ENCODE results near the gene NCOA3. TPM values are rescaled to one million over a fixed set of nuclear protein-coding genes. Genes with fewer than 3 reads are reported as not detected.

The NCOA3 gene
- total and polyA plus RNA-seq, 2 of the 8 experiments (the other 6 are each of a cell fraction or from before 2014, with no cell fraction given): 7.9 to 24.7 TPM

DNA sequence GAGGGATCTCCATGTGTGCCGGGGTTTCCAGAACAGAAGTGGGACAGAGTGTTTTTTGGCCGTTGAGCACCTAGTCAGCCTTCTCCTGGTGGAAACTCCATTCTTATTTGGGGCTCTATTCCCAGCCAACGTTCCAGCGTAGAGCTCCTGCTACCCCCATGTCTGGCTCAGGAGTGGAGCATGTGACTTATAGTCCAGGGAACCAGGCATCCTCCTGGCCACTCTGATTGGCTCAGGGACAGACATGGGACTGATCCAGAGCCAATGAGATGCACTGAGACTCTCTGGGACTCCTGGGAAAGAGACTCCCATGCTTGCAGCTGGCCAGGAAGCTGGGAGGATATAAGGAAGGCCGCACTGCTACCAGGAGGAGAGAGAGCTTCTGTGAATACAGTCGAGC is 196.5 kb downstream of the NCOA3 start:
- no peak overlapping the region for H3K4me3 ChIP-seq (ENCODE audit: extremely low read depth in 1 of 4, insufficient read depth in 2 of 4, low read depth in 3 of 4, low read length in 4 of 4)
- no peak overlapping the region for H2BK120ac ChIP-seq (replicated peaks; ENCODE audit: low read depth, low read length)
- H3K23ac ChIP-seq (ENCODE audit: insufficient read length): no peak overlapping the region
- H3K14ac ChIP-seq (ENCODE audit: insufficient read length): no peak overlapping the region
- no peaks in the 10 kb centered on the region for H4K20me1 ChIP-seq (replicated peaks in 1 of 2; ENCODE audit: control insufficient read depth in 1 of 2, insufficient read depth in 2 of 2, low read length in 2 of 2)
- H3K23me2 ChIP-seq (ENCODE audit: low read depth, low read length): no peaks in the 10 kb centered on the region
- H3K36me3 ChIP-seq (ENCODE audit: control insufficient read depth in 2 of 4, insufficient read depth in 4 of 4, low read length in 3 of 4): no peaks in the 10 kb centered on the region; a peak in 1 of 8 replicates
- H2AFZ ChIP-seq (ENCODE audit: low read length): no peak overlapping the region
- H3K27ac ChIP-seq (ENCODE audit: low read depth, low read length): no peak overlapping the region
- H4K91ac ChIP-seq (replicated peaks; ENCODE audit: insufficient read length, low read length): no peak overlapping the region
- H3K79me2 ChIP-seq (ENCODE audit: control insufficient read depth in 1 of 2, insufficient read depth in 2 of 2, low read length in 2 of 2): no peaks in the 10 kb centered on the region
- no peak overlapping the region for H3K9ac ChIP-seq (replicated peaks in 1 of 4; ENCODE audit: extremely low read depth in 1 of 4, low read depth in 3 of 4, low read length in 3 of 4)
- no peak overlapping the region for H2BK15ac ChIP-seq (ENCODE audit: low read length)
- DNase-seq (ENCODE audit: low read depth in 1 of 2, low spot score in 2 of 2) (no peak), FAIRE-seq (no peak)
- H3K27me3 ChIP-seq (replicated peaks in 1 of 4; ENCODE audit: control insufficient read depth in 3 of 4, extremely low read depth in 1 of 4, insufficient read depth in 3 of 4, low read length in 3 of 4): no peaks in the 10 kb centered on the region
- POLR2A ChIA-PET (ENCODE audit: partially characterized antibody): interaction anchor here (0.6 kb wide), 1 partner anchor 469 kb away, joined by 3 read pairs; no protein-coding TSS in a partner anchor
- H3K18ac ChIP-seq (ENCODE audit: extremely low read depth, low read length): no peak overlapping the region
- peaks cover 8 to 10% of the 10 kb centered on the region in 2 experiments; a peak in 2 of 4 replicates for H3K9me3 ChIP-seq (ENCODE audit: insufficient read depth in 2 of 2, low read depth in 1 of 2, low read length in 1 of 2)
- WGBS, 2 experiments (ENCODE audit: extremely low coverage in 1 of 2, insufficient coverage in 1 of 2, insufficient read length in 1 of 2, insufficient replicate concordance in 2 of 2, low coverage in 1 of 2, low lambda C conversion rate in 2 of 2, missing lambda C conversion rate in 1 of 2): 91% methylated on average over 6 of the region's 6 CpGs; no CpG with 5 or more reads in 1 of the 2 experiments
- no peaks in the 10 kb centered on the region for H3K4me1 ChIP-seq (replicated peaks in 1 of 4; ENCODE audit: control insufficient read depth in 3 of 4, insufficient read depth in 4 of 4, low read length in 3 of 4)
- H3K79me1 ChIP-seq (ENCODE audit: low read depth, low read length): no peaks in the 10 kb centered on the region
- H4K5ac ChIP-seq (ENCODE audit: insufficient read length, low read depth, low read length): no peak overlapping the region
- H3K4ac ChIP-seq (replicated peaks; ENCODE audit: insufficient read length, low read depth, low read length): no peak overlapping the region
- no peak overlapping the region for H2BK5ac ChIP-seq (ENCODE audit: low read depth, low read length)
- H2BK20ac ChIP-seq (ENCODE audit: low read length): no peak overlapping the region
- H3K4me2 ChIP-seq (ENCODE audit: insufficient read depth in 1 of 2, low read depth in 2 of 2, low read length in 2 of 2): no peak overlapping the region
- CTCF ChIA-PET (ENCODE audit: partially characterized antibody): interaction anchor here (1.3 to 1.6 kb wide), 3 partner anchors 14 to 26 kb away, joined by 4 to 6 read pairs (median 5); no protein-coding TSS in a partner anchor
- H2AK5ac ChIP-seq (ENCODE audit: low read depth, low read length): no peak overlapping the region
- no peak overlapping the region for H2BK12ac ChIP-seq (ENCODE audit: low read depth, low read length)
- no peak overlapping the region for H3K56ac ChIP-seq (replicated peaks; ENCODE audit: insufficient read length, low read depth, low read length)
- no peak overlapping the region for H4K8ac ChIP-seq (ENCODE audit: extremely low read depth, insufficient read depth, low read length)
- TF ChIP-seq ASH2L (IDR thresholded peaks at IDR 0.05; ENCODE audit: low read length): no peak
- TF ChIP-seq TBP (IDR thresholded peaks at IDR 0.05; ENCODE audit: low read depth, low read length): no peak
